Measurements from ENCODE around the gene PTPN3.

- TF ChIP-seq GLIS3 (CRISPR knock-in tag; IDR thresholded peaks at IDR 0.05) = no peak
- TF ChIP-seq RARB (CRISPR knock-in tag; IDR thresholded peaks at IDR 0.05) = no peak
- no peak for TF ChIP-seq OSR1 (CRISPR knock-in tag; IDR thresholded peaks at IDR 0.05)
- no peak for TF ChIP-seq TOX (CRISPR knock-in tag; IDR thresholded peaks at IDR 0.05; ENCODE audit: borderline replicate concordance)
- TF ChIP-seq ZNF565 (CRISPR knock-in tag; conservative IDR thresholded peaks at IDR 0.05; ENCODE audit: low read depth) = no peak
These were observed 86.9 kb downstream of the PTPN3 start for GRCh38 chr9:109411069-109411761.
